DOHH2 (cell line): ENCODE results near the gene PEAK1.
"Not testable (repeated sequence)": the region's sequence is repeated elsewhere in the genome, so short reads cannot be mapped to it uniquely, and the experiment has no call there.

ENCODE experiments used
- H3F3A ChIP-seq: fragments of 200-600 bp; sonication (generic), shearing (Covaris generic); 2 replicates; pipeline ENCODE4 v1.6.0; 2016; ENCODE audit warnings: antibody characterized with exemption, mild to moderate bottlenecking; ENCODE audit not compliant: control insufficient read depth, insufficient read depth
- H3K27ac ChIP-seq: fragments of 200-600 bp; sonication (generic); 2 replicates; pipeline ENCODE4 v1.5.1; 2014; ENCODE audit warnings: low read depth, mild to moderate bottlenecking, low read length, moderate library complexity
- H3K27me3 ChIP-seq: fragments of 200-600 bp; sonication (generic); 2 replicates; pipeline ENCODE4 v1.6.1; 2014; ENCODE audit warnings: mild to moderate bottlenecking, low read length, mixed read lengths; ENCODE audit not compliant: control insufficient read depth
- H3K36me3 ChIP-seq: fragments of 200-600 bp; sonication (generic); 2 replicates; pipeline ENCODE4 v1.6.1; 2014; ENCODE audit warnings: mild to moderate bottlenecking, low read length, moderate library complexity, mixed read lengths; ENCODE audit not compliant: control insufficient read depth
- H3K4me1 ChIP-seq: fragments of 200-600 bp; sonication (generic); 2 replicates; pipeline ENCODE4 v1.6.1; 2014; ENCODE audit warnings: mild to moderate bottlenecking, low read length, mixed read lengths; ENCODE audit not compliant: control insufficient read depth
- H3K4me2 ChIP-seq: fragments of 200-600 bp; sonication (generic); 2 replicates; pipeline ENCODE4 v1.6.0; 2014; ENCODE audit warnings: mild to moderate bottlenecking, low read length, moderate library complexity
- H3K4me3 ChIP-seq: fragments of 200-600 bp; sonication (generic); 2 replicates; pipeline ENCODE4 v1.5.1; 2014; ENCODE audit warnings: mild to moderate bottlenecking, low read length, mixed read lengths
- H3K79me2 ChIP-seq: fragments of 200-600 bp; sonication (generic); 2 replicates; pipeline ENCODE4 v1.6.1; 2014; ENCODE audit warnings: mild to moderate bottlenecking, low read length, mixed read lengths; ENCODE audit not compliant: control insufficient read depth
- H3K9me2 ChIP-seq: fragments of 200-600 bp; sonication (generic); replicated peaks from 2 replicates; pipeline ENCODE4 v1.6.1; 2014; ENCODE audit warnings: mild to moderate bottlenecking, low read length, mixed read lengths; ENCODE audit not compliant: control insufficient read depth
- H3K9me3 ChIP-seq: fragments of 200-600 bp; sonication (generic); 2 replicates; pipeline ENCODE4 v1.6.1; 2014; ENCODE audit warnings: antibody characterized with exemption, low read length, mixed read lengths; ENCODE audit not compliant: control insufficient read depth, insufficient read depth
- H4K20me1 ChIP-seq: fragments of 200-600 bp; sonication (generic); 2 replicates; pipeline ENCODE4 v1.6.0; 2014; ENCODE audit warnings: low read depth, mild to moderate bottlenecking, antibody characterized with exemption, low read length, moderate library complexity; ENCODE audit not compliant: control insufficient read depth, insufficient read depth
- CTCF ChIP-seq: fragments of 200-600 bp; sonication (generic); IDR thresholded peaks from one replicate; pipeline ENCODE4 v1.5.1; 2014; ENCODE audit warnings: antibody characterized with exemption, mild to moderate bottlenecking, low read depth, low read length; ENCODE audit not compliant: poor library complexity, severe bottlenecking
- EZH2phosphoT487 ChIP-seq: fragments of 200-600 bp; sonication (generic); IDR thresholded peaks from 2 replicates; pipeline ENCODE4 v1.6.1; 2017; ENCODE audit warnings: borderline replicate concordance, mild to moderate bottlenecking, antibody characterized with exemption, low read length, moderate library complexity, mixed read lengths

Gene PEAK1

GRCh38 chr15:77276096-77276495 is 143.8 kb downstream of the PEAK1 start:
- H3K4me3 ChIP-seq: no peak overlapping the region
- H3K79me2 ChIP-seq: no peaks in the 10 kb centered on the region
- no peaks in the 10 kb centered on the region for H3F3A ChIP-seq
- H3K36me3 ChIP-seq: no peaks in the 10 kb centered on the region
- H3K9me2 ChIP-seq: no peaks in the 10 kb centered on the region
- H3K4me1 ChIP-seq: no peaks in the 10 kb centered on the region; the same call in 1 of the 2 replicates
- H3K27ac ChIP-seq: no peak overlapping the region
- H3K27me3 ChIP-seq: no peaks in the 10 kb centered on the region
- TF ChIP-seq EZH2phosphoT487 (no peak), CTCF (no peak)
- H3K9me3 ChIP-seq: no peaks in the 10 kb centered on the region
- no peaks in the 10 kb centered on the region for H4K20me1 ChIP-seq
- H3K4me2 ChIP-seq: no peak overlapping the region

- not testable (repeated sequence) for H3K4me3 ChIP-seq, H3K9me3 ChIP-seq, H4K20me1 ChIP-seq, H3F3A ChIP-seq, H3K9me2 ChIP-seq, H3K79me2 ChIP-seq, H3K4me2 ChIP-seq, H3K36me3 ChIP-seq, H3K27me3 ChIP-seq, H3K4me1 ChIP-seq, H3K27ac ChIP-seq
These were observed 146.8 kb downstream of the PEAK1 start for GRCh38 chr15:77273136-77273535.

GRCh38 chr15:77266708-77267386 is 153.1 kb downstream of the PEAK1 start:
- Histone ChIP-seq H3K4me3 (no peak overlapping the region), H3K4me2 (no peak overlapping the region), H4K20me1 (no peaks in the 10 kb centered on the region), H3K9me3 (no peaks in the 10 kb centered on the region), H3K27me3 (no peaks in the 10 kb centered on the region), H3K4me1 (no peaks in the 10 kb centered on the region), H3K79me2 (no peaks in the 10 kb centered on the region), H3K9me2 (no peaks in the 10 kb centered on the region), H3K36me3 (no peaks in the 10 kb centered on the region), H3F3A (no peaks in the 10 kb centered on the region), H3K27ac (no peak overlapping the region)
- TF ChIP-seq CTCF (no peak), EZH2phosphoT487 (no peak)

DNA sequence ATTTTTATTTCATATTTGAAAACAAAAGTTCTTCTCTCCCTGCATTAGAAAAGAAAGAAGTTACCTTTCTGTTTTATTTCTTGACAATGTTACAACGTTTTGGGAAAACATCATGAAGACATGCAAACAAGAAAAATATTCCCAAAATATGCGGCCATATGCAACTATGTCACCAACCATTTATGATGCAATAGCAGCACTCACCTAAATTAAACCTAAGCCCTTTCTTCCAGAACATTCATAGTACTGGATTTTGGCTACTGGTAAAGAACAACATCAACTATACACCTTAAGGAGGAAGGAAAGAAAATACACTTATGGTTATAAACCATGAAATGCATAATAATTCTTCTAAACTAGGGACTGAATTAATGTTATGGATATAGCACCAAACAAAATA is 164.5 kb downstream of the PEAK1 start:
- Histone ChIP-seq H3K9me3 (no peaks in the 10 kb centered on the region), H3K36me3 (no peaks in the 10 kb centered on the region), H3K4me1 (no peaks in the 10 kb centered on the region), H3K27me3 (no peaks in the 10 kb centered on the region), H3K79me2 (no peaks in the 10 kb centered on the region), H3F3A (no peaks in the 10 kb centered on the region), H3K4me3 (no peak overlapping the region), H3K27ac (no peak overlapping the region), H4K20me1 (no peaks in the 10 kb centered on the region), H3K9me2 (no peaks in the 10 kb centered on the region), H3K4me2 (no peak overlapping the region)
- no peak for TF ChIP-seq CTCF
